Nephron (organoid): Measurements from ENCODE around the gene C5.

Experiments used
- H3K27ac Mint-ChIP-seq, 3 experiments: 2 replicates each; pipeline ENCODE4 v1.8.0; 2020; ENCODE audit warnings: mixed read lengths in 3 of 3, mild to moderate bottlenecking in 2 of 3, moderate library complexity in 1 of 3
- H3K27me3 Mint-ChIP-seq: 2 replicates; pipeline ENCODE4 v1.8.0; 2021; ENCODE audit warnings: low read depth, mild to moderate bottlenecking, moderate library complexity, mixed read lengths
- H3K36me3 Mint-ChIP-seq: 2 replicates; pipeline ENCODE4 v1.8.0; 2020; ENCODE audit warnings: low read depth, mixed read lengths
- H3K4me1 Mint-ChIP-seq: 2 replicates; pipeline ENCODE4 v1.8.0; 2020; ENCODE audit warnings: mixed read lengths
- H3K4me3 Mint-ChIP-seq, 3 experiments: 2 replicates each; pipeline ENCODE4 v1.8.0; 2020; ENCODE audit warnings: mild to moderate bottlenecking in 3 of 3, mixed read lengths in 3 of 3, moderate library complexity in 2 of 3
- H3K9me3 Mint-ChIP-seq: 2 replicates; pipeline ENCODE4 v1.8.0; 2020; ENCODE audit warnings: mixed read lengths
- TF ChIP-seq, protein P1 (sequence below), 3 experiments: fragments of 200-600 bp; sonication (generic); IDR thresholded peaks; one replicate each; pipeline ENCODE4 v1.5.0; 2021; ENCODE audit warnings: antibody characterized with exemption in 3 of 3; ENCODE audit not compliant: unreplicated experiment in 3 of 3

The C5 gene

GRCh38 chr9:120946259-120946658 is 103.8 kb downstream of the C5 start:
- Mint-ChIP-seq H3K9me3 (no peaks in the 10 kb centered on the region), H3K4me1 (peaks cover 34% of the 10 kb centered on the region), H3K27ac (no peak overlapping the region), H3K4me3 (no peak overlapping the region), H3K36me3 (no peaks in the 10 kb centered on the region), H3K27me3 (no peaks in the 10 kb centered on the region)
- TF ChIP-seq, protein P1, sequence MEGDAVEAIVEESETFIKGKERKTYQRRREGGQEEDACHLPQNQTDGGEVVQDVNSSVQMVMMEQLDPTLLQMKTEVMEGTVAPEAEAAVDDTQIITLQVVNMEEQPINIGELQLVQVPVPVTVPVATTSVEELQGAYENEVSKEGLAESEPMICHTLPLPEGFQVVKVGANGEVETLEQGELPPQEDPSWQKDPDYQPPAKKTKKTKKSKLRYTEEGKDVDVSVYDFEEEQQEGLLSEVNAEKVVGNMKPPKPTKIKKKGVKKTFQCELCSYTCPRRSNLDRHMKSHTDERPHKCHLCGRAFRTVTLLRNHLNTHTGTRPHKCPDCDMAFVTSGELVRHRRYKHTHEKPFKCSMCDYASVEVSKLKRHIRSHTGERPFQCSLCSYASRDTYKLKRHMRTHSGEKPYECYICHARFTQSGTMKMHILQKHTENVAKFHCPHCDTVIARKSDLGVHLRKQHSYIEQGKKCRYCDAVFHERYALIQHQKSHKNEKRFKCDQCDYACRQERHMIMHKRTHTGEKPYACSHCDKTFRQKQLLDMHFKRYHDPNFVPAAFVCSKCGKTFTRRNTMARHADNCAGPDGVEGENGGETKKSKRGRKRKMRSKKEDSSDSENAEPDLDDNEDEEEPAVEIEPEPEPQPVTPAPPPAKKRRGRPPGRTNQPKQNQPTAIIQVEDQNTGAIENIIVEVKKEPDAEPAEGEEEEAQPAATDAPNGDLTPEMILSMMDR (IDR thresholded peaks at IDR 0.05; ENCODE audit: unreplicated experiment in 3 of 3): no peak

GRCh38 chr9:120944948-120945347 is 105.1 kb downstream of the C5 start:
- Mint-ChIP-seq H3K27ac (peak overlapping the region; percentile 19 to 90 (median 73)), H3K4me3 (no peak overlapping the region), H3K9me3 (no peaks in the 10 kb centered on the region), H3K27me3 (no peaks in the 10 kb centered on the region), H3K36me3 (no peaks in the 10 kb centered on the region), H3K4me1 (peaks cover 33% of the 10 kb centered on the region)
- TF ChIP-seq, protein P1 (IDR thresholded peaks at IDR 0.05; ENCODE audit: unreplicated experiment in 3 of 3): no peak

DNA sequence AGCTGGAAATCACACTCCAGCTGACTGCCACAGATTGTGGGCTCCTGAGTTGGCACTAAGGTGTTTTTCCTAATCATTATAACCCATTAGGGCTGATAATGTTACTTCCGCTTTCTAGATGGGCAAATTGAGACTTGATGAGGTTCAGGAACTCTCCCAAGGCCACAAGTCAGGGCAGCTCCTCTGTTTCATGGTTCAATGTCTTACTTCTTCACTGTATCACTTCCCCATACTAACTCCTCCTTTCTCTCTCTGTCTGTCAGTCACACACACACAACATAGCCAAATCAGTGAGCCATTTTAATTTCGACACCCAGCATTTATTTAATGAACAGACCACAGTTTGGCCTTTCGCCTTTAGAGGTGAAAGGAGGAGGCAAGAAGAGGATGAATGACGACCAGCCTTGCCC is 105.6 kb downstream of the C5 start:
- H3K9me3 Mint-ChIP-seq: no peaks in the 10 kb centered on the region
- H3K4me1 Mint-ChIP-seq: peaks cover 38% of the 10 kb centered on the region
- H3K27me3 Mint-ChIP-seq: no peaks in the 10 kb centered on the region
- no peaks in the 10 kb centered on the region for H3K36me3 Mint-ChIP-seq
- TF ChIP-seq, protein P1 (IDR thresholded peaks at IDR 0.05; ENCODE audit: unreplicated experiment in 3 of 3): no peak
- H3K4me3 Mint-ChIP-seq: no peak overlapping the region
- peak overlapping the region; percentile 19 to 90 (median 73) for H3K27ac Mint-ChIP-seq

DNA sequence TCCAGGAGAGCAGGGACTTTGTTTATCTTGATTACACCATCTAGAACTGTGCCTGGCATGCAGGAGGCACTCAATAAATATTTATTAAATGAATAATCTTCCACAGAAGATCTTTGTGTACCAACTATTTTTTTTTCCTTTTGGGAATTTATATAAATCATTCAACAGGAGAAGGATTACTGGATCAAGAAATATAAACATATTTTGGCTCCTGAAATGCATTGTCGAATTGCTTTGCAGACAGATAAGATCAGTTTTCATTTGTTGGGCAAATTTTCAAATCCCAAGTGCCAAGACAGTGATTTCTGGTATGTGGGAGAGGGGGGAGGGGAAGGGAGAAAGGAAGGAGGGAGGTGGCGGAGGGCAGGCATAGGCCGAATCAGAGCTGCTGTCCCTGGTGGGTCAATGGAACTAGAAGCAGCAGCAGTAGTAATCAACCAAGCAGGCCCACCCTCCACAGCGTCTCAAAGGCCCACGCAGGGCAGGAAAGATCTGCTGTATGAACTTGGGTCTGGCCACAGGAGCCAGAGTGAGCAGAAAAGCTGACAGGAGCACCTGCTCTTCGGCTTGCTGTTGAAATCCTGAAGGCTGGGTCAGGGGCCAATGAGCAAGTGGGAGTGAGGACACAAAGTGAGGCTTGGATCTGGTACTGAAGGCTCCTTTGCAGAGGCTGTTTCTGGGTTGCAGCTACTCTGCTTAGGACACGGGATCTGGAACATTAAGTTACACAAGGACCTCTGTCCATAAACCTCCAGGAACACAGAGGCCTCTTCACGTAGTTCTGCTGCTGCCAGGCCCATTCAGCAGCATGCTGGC is 107.7 kb downstream of the C5 start:
- H3K36me3 Mint-ChIP-seq: no peaks in the 10 kb centered on the region
- H3K27me3 Mint-ChIP-seq: no peaks in the 10 kb centered on the region
- peaks cover 58% of the 10 kb centered on the region for H3K4me1 Mint-ChIP-seq
- H3K9me3 Mint-ChIP-seq: no peaks in the 10 kb centered on the region
- H3K27ac Mint-ChIP-seq: peak overlapping the region; percentile 23 to 72 (median 69)
- H3K4me3 Mint-ChIP-seq: no peak overlapping the region
- TF ChIP-seq, protein P1 (IDR thresholded peaks at IDR 0.05; ENCODE audit: unreplicated experiment in 3 of 3): no peak

- Mint-ChIP-seq H3K9me3 (no peaks in the 10 kb centered on the region), H3K36me3 (no peaks in the 10 kb centered on the region), H3K27ac (peak overlapping the region; percentile 24 to 65 (median 54)), H3K4me3 (no peak overlapping the region), H3K27me3 (no peaks in the 10 kb centered on the region), H3K4me1 (peaks cover 69% of the 10 kb centered on the region)
- TF ChIP-seq, protein P1 (IDR thresholded peaks at IDR 0.05; ENCODE audit: unreplicated experiment in 3 of 3): no peak
Measured at GRCh38 chr9:120941046-120941770, 108.9 kb downstream of the C5 start.
